Right cardiac atrium (tissue), 5 donors: ENCODE data around the gene QRICH1. TPM values are rescaled to one million over a fixed set of nuclear protein-coding genes. Genes with fewer than 3 reads are reported as not detected.
"Not testable (repeated sequence)": the region's sequence is repeated elsewhere in the genome, so short reads cannot be mapped to it uniquely, and the experiment has no call there.

Experiments used
- ATAC-seq, 2 donors: fragments of 200-7000 bp; cut with Tn5 transposase; one replicate each; pipeline versions ENCODE4 v1.8.0 to v1.9.1; 2020; ENCODE audit warnings: moderate library complexity in 2 of 2, mild to moderate bottlenecking in 1 of 2
- DNase-seq, 3 donors: peaks; one replicate each; pipeline ENCODE4 v3.0.0-alpha.2; 2020
- H3K27ac ChIP-seq: one replicate; pipeline ENCODE4 v1.5.1; 2013; ENCODE audit warnings: mild to moderate bottlenecking, low read length, control low read depth, moderate library complexity
- H3K27me3 ChIP-seq: one replicate; pipeline ENCODE4 v1.6.1; 2013; ENCODE audit not compliant: control insufficient read depth, insufficient read depth
- H3K4me1 ChIP-seq: one replicate; pipeline ENCODE4 v1.6.1; 2013; ENCODE audit warnings: low read length; ENCODE audit not compliant: control insufficient read depth, insufficient read depth
- H3K4me3 ChIP-seq: one replicate; pipeline ENCODE4 v1.5.1; 2013; ENCODE audit warnings: low read length, control low read depth
- H3K9me3 ChIP-seq: one replicate; pipeline ENCODE4 v1.6.1; 2013; ENCODE audit warnings: low read length; ENCODE audit not compliant: control insufficient read depth
- WGBS: extraction: QIAGEN DNeasy Blood & Tissue Kit; methylation state at CpG from one replicate; pipeline ENCODE4 v1.1.7; 2013; 5-methylcytosine and 5-hydroxymethylcytosine counted together
- intact Hi-C, 4 donors: fragments of 100-400 bp; cut with DNase I; formaldehyde crosslinking; loops; one replicate each; pipeline versions ENCODE4 v1.11.0 to v1.14.0; 2022 to 2023
- polyA plus RNA-seq: library from polyadenylated mRNA; stranded (reverse); fragments of 200-250 nt; gene quantifications from one replicate; pipeline ENCODE4 v1.2.3, GENCODE V29; 2013
- total RNA-seq, 4 donors: library from RNA; stranded (reverse); fragmentation: NEBNext Ultra II Directional; extraction: Animal tissue kit (Norgen Biotek cat#: 25700); gene quantifications; one replicate each; pipeline ENCODE4 v1.2.1, GENCODE V29; 2021
- donor health status: healthy with polysubstance abuse.
- donor health status: DM: no; HTN: yes; CAD: no.
- donor health status: DM: no; HTN: no; CAD: no.
- donor health status: DM: no; HTN: yes; CAD: no; lungs with severe emphysema.
- donor health status: DM: yes; HTN: yes; CAD: no.

QRICH1 gene
- total and polyA plus RNA-seq, 5 donors: 23.3 to 74.7 (median 65.0) TPM

DNA sequence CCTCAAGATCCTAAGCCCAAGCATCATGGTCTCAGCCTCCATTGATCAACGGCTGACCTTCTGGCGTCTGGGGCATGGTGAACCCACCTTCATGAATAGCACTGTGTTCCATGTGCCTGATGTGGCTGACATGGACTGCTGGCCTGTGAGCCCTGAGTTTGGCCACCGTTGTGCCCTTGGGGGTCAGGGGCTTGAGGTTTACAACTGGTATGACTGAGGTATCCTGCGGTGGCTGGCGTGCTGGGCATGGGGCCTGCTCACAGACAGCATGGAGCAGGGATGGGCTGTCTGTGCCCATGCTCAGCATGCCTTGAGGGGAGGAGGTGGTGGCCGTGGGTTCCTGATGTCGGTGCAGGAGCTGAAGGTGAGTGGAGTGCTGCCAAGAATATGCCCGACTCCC, 78.8 kb downstream of the QRICH1 start:
- no peaks in the 10 kb centered on the region for H3K27me3 ChIP-seq
- 86% methylated on average over 8 of the region's 8 CpGs for WGBS
- no peaks in the 10 kb centered on the region for H3K9me3 ChIP-seq
- intact Hi-C loops: no loop called here
- H3K4me1 ChIP-seq: peaks cover 7% of the 10 kb centered on the region
- no peak overlapping the region for H3K27ac ChIP-seq
- peak in 1 of 3 donors; percentile 55 for DNase-seq
- no peak for ATAC-seq
- H3K4me3 ChIP-seq: no peak overlapping the region

- intact Hi-C loops: no loop called here
- Histone ChIP-seq H3K4me3 (no peak overlapping the region), H3K27me3 (no peaks in the 10 kb centered on the region), H3K4me1 (peaks cover 5% of the 10 kb centered on the region), H3K27ac (no peak overlapping the region), H3K9me3 (no peaks in the 10 kb centered on the region)
- DNase-seq: peak in 1 of 3 donors; percentile 73
- no peak for ATAC-seq
- WGBS: 85% methylated on average over 24 of the region's 24 CpGs
Measured at GRCh38 chr3:49013738-49014660, 79.9 kb downstream of the QRICH1 start.

- peaks cover 5% of the 10 kb centered on the region for H3K4me1 ChIP-seq
Measured at GRCh38 chr3:49013113-49013737, 80.6 kb downstream of the QRICH1 start.

GRCh38 chr3:49012441-49013017, 81.3 kb downstream of the QRICH1 start:
- DNase-seq: peak in 1 of 3 donors; percentile 58

More at GRCh38 chr3:49013113-49013737, 80.6 kb downstream of the QRICH1 start:
- DNase-seq: no peak
- intact Hi-C loops: no loop called here
- Histone ChIP-seq H3K27ac (no peak overlapping the region), H3K4me3 (no peak overlapping the region), H3K27me3 (no peaks in the 10 kb centered on the region), H3K9me3 (no peaks in the 10 kb centered on the region)
- ATAC-seq: no peak
- WGBS: 81% methylated on average over 19 of the region's 19 CpGs

DNA sequence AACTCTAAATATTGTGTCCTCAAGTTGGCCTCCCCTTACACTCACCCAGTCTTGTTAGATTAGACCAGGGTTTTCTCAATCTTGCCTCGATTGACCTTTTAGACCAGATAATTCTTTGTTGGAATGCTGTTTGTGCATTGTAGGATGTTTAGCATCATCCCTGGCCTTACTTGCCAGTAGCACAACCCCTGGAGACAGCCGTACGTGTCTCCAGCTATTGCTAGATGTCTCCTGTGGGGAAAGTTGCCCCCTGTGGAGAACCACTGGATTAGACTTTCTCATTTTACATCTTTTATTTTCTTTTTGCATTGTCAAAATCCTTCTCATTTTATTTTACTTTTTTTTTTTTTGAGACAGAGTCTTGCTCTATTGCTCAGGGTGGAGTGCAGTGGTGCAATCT, 84.5 kb downstream of the QRICH1 start:
- H3K4me1 ChIP-seq: peaks cover 3% of the 10 kb centered on the region
- H3K27ac ChIP-seq: no peak overlapping the region
- intact Hi-C loops: no loop called here
- H3K4me3 ChIP-seq: no peak overlapping the region
- no peaks in the 10 kb centered on the region for H3K9me3 ChIP-seq
- DNase-seq: peak in 1 of 3 donors; percentile 7
- ATAC-seq: no peak
- WGBS: 58% methylated on average over 3 of the region's 3 CpGs
- H3K27me3 ChIP-seq: no peaks in the 10 kb centered on the region

More at GRCh38 chr3:49012441-49013017, 81.3 kb downstream of the QRICH1 start:
- Histone ChIP-seq H3K4me1 (peaks cover 3% of the 10 kb centered on the region), H3K9me3 (no peaks in the 10 kb centered on the region), H3K27ac (no peak overlapping the region), H3K4me3 (no peak overlapping the region), H3K27me3 (no peaks in the 10 kb centered on the region)
- ATAC-seq: no peak
- 59% methylated on average over 17 of the region's 17 CpGs for WGBS
- intact Hi-C loops: no loop called here

DNA sequence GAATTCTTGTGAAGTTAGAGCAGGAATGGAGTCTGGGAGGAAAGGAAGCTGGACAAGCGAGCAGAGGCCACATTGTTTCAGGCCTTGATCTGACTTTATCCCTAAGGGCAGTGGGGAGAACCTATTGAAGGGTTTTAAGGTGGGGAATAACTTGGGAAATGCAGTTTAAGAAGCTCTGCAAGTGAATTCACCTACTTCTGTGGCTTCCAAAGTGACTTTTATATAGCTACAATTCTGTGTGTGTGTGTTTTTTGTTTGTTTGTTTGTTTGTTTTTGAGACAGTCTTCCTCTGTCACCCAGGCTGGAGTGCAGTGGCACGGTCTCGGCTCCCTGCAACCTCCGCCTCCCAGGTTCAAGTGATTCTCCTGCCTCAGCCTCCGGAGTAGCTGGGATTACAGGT, 85.2 kb downstream of the QRICH1 start:
- H3K27ac ChIP-seq, H3K4me1 ChIP-seq, H3K4me3 ChIP-seq, ATAC-seq, H3K9me3 ChIP-seq, intact Hi-C loops, H3K27me3 ChIP-seq: not testable (repeated sequence)
- 87% methylated on average over 5 of the region's 5 CpGs for WGBS
- peak in 1 of 3 donors; percentile 23 for DNase-seq

GRCh38 chr3:49007771-49008528, 85.9 kb downstream of the QRICH1 start:
- 17% methylated on average over 41 of the region's 41 CpGs for WGBS
- H3K27me3 ChIP-seq: no peaks in the 10 kb centered on the region
- peak; percentile 86 to 87 for ATAC-seq
- DNase-seq: peak; percentile 93 to 96 (median 95)
- no peaks in the 10 kb centered on the region for H3K9me3 ChIP-seq
- peak overlapping the region; percentile 55 for H3K27ac ChIP-seq
- H3K4me3 ChIP-seq: peak overlapping the region; percentile 67
- peaks cover 3% of the 10 kb centered on the region for H3K4me1 ChIP-seq
- intact Hi-C loops: no loop called here

DNA sequence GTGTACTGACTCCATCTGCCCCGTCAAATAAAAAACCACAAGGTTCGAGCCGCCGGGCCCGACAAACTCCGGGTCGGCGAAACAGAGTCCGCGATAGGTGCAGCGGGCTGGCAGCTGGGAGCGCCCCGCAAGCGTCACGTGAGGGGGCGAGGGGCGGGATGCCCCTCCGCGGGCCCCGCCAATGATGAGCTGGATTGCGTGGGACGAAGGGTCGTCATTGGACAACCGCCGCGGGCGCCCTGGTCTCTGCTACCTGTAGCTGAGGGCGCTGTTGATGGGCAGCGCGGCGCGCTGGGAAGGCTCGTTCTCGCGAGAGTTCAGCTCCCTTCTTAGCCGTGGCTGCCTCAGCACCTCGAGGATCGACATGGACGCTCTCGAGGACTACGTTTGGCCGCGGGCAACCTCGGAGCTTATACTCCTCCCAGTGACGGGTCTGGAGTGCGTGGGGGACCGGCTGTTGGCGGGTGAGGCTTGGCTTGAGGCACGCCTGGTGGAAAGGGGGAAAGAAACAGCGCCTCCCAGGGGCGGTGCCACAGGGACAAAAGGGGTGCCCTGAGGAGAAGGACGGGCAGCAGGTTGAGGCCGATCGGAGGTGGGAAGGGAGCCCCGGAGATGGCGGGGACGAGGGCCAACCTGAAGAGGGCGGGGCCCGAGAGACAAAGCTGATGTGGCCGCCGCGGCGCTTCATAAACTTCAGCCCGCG, 86.7 kb downstream of the QRICH1 start, which contains the start of gene WDR6:
Gene WDR6 (plus strand): TSS at position 324 of the 703 bp plus-strand sequence. CDS start 41 bp downstream, at position 365.
- Histone ChIP-seq H3K4me1 (peaks cover 3% of the 10 kb centered on the region), H3K27ac (peak within 1 kb of the TSS; percentile 85), H3K27me3 (no peaks in the 10 kb centered on the region), H3K9me3 (no peaks in the 10 kb centered on the region), H3K4me3 (peak within 1 kb of the TSS; percentile 67)
- ATAC-seq: peak; percentile 92
- under 1% methylated on average over 65 of the region's 65 CpGs for WGBS
- DNase-seq: peak; percentile 97 to 99 (median 99)
- intact Hi-C loops: no loop called here

GRCh38 chr3:49006408-49007067, 87.3 kb downstream of the QRICH1 start:
- Histone ChIP-seq H3K27me3 (no peaks in the 10 kb centered on the region), H3K4me1 (peaks cover 3% of the 10 kb centered on the region), H3K4me3 (peak overlapping the region; percentile 67), H3K9me3 (no peaks in the 10 kb centered on the region), H3K27ac (peak overlapping the region; percentile 85)
- 3% methylated on average over 32 of the region's 32 CpGs for WGBS
- intact Hi-C loops: no loop called here
- ATAC-seq (peak; percentile 2 to 17), DNase-seq (peak; percentile 53 to 83 (median 78))
